HFF-Myc (cell line): ENCODE results near the gene FAM227B.

Experiments
- DNase-seq: peaks from one replicate; pipeline ENCODE4 v3.0.0-alpha.2; 2011; ENCODE audit warnings: low read depth; ENCODE audit errors: extremely low read depth
- H3K4me3 ChIP-seq: replicated peaks from 2 replicates; pipeline ENCODE4 v1.5.1; 2011; ENCODE audit warnings: low read depth, mild to moderate bottlenecking, control low read depth, low read length
- TF ChIP-seq, protein P1 (sequence below): IDR thresholded peaks from 2 replicates; pipeline ENCODE4 v1.5.1; 2012; ENCODE audit warnings: mild to moderate bottlenecking, low read depth, low read length, control low read depth; ENCODE audit errors: missing control alignments

The FAM227B gene

DNA sequence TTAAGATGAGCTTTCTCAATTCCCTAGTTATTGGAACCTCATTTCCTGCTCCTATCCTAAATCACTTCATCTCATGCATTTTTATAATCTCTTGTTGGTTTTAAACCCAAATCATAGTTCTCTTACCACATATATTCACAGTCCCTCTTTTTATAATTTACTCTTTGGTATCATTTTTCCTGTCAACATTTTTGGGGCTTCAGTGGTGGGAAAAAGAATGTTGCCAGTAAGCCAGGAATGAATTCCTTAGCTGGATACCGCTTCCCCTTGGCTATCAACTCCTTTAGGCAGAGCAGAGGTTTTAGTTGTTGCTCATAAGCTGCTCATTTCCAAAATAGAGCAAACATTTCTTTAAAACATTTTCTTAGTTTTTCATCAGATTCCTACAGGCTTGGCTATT is 338.3 kb downstream of the FAM227B start:
- H3K4me3 ChIP-seq, result no peak overlapping the region
- TF ChIP-seq, protein P1, sequence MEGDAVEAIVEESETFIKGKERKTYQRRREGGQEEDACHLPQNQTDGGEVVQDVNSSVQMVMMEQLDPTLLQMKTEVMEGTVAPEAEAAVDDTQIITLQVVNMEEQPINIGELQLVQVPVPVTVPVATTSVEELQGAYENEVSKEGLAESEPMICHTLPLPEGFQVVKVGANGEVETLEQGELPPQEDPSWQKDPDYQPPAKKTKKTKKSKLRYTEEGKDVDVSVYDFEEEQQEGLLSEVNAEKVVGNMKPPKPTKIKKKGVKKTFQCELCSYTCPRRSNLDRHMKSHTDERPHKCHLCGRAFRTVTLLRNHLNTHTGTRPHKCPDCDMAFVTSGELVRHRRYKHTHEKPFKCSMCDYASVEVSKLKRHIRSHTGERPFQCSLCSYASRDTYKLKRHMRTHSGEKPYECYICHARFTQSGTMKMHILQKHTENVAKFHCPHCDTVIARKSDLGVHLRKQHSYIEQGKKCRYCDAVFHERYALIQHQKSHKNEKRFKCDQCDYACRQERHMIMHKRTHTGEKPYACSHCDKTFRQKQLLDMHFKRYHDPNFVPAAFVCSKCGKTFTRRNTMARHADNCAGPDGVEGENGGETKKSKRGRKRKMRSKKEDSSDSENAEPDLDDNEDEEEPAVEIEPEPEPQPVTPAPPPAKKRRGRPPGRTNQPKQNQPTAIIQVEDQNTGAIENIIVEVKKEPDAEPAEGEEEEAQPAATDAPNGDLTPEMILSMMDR, result no peak
- no peak for DNase-seq

DNA sequence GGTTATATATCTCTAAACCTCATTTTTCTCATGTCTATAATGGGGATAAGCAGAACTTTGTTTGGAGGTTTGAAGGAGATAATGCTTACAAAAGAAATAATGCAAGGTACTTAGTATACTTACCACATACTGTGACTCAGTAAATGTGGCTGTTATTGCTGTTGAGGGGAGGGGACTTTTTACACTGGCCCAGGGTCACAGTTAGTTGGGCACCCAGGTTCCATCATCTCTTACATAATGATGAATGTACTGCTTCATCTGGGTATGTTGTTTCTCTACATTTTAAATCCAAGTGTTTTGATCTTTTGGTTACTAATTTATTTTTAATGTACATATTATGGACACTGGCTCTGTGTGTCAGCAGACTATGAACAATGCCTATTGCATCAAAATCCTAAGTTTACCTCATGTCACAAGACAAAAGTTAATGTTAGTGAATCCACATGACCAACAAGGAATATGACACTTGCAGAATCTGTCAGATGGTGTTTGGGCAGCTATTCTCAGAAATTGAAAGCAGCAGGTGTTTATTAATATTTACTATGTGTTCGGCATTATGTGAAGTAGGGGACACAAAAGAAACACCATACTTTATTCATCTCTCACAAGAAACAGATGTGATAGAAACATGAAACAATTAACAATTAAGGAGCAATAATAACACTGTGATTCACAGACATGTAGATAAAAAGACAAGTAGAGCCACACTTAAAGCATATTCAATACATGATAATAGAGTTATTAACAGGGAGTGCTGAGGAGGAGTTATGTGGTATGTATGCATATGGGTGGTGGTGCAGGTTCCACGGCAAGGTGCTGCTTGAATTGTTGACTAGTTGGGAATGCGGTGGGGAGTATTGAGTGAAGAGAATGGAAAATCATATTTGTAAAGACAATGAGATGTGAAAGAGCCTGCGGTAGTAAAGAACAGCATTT is 340.8 kb downstream of the FAM227B start:
- no peak for DNase-seq
- no peak overlapping the region for H3K4me3 ChIP-seq
- TF ChIP-seq, protein P1, result no peak

DNA sequence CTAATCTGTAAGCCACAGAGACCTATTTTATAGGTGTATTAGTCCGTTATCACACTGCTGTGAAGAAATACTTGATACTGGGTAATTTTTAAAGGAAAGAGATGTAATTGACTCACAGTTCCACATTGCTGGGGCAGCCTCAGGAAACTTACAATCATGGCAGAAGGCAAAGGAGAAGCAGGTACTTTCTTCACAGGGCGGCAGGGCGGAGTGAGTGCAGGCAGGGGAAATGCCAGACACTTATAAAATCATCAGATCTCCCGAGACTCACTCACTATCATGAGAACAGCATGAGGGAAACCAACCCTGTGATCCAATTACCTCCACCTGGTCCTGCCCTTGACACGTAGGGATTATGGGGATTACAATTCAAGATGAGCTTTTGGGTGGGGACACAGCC is 341.9 kb downstream of the FAM227B start:
- TF ChIP-seq, protein P1, result no peak

More for the DNA sequence above, 341.9 kb downstream of the FAM227B start:
- no peak overlapping the region for H3K4me3 ChIP-seq
- DNase-seq, result no peak
